Neural cell (in vitro differentiated cells): Measurements from ENCODE around the gene CEACAM19. TPM values are rescaled to one million over a fixed set of nuclear protein-coding genes. Genes with fewer than 3 reads are reported as not detected.

Experiments used
- H2AFZ ChIP-seq: fragments of 200-600, 300-800 bp; sonication (generic), shearing (Covaris generic); 2 replicates; pipeline ENCODE4 v1.6.0; 2014; ENCODE audit warnings: low read depth, mild to moderate bottlenecking, antibody characterized with exemption, low read length, moderate library complexity
- H3F3A ChIP-seq: fragments of 200-600 bp; shearing (Covaris generic); 2 replicates; pipeline ENCODE4 v1.6.1; 2016; ENCODE audit warnings: mild to moderate bottlenecking, moderate library complexity, mixed read lengths, antibody characterized with exemption, low read length; ENCODE audit not compliant: insufficient read depth, poor library complexity, severe bottlenecking
- H3K27ac ChIP-seq: fragments of 200-600, 300-800 bp; sonication (generic), shearing (Covaris generic); 2 replicates; pipeline ENCODE4 v1.5.1; 2014; ENCODE audit warnings: mild to moderate bottlenecking, low read length, moderate library complexity
- H3K27me3 ChIP-seq: fragments of 300-800, 200-600 bp; sonication (generic), shearing (Covaris generic); 2 replicates; pipeline ENCODE4 v1.6.0; 2014; ENCODE audit warnings: mild to moderate bottlenecking, low read depth, low read length, moderate library complexity; ENCODE audit not compliant: insufficient read depth
- H3K36me3 ChIP-seq: fragments of 300-800, 200-600 bp; sonication (generic), shearing (Covaris generic); 2 replicates; pipeline ENCODE4 v1.5.1; 2014; ENCODE audit warnings: mild to moderate bottlenecking, antibody characterized with exemption, low read length, moderate library complexity; ENCODE audit not compliant: insufficient read depth
- H3K4me2 ChIP-seq: fragments of 300-800, 200-600 bp; sonication (generic), shearing (Covaris generic); 2 replicates; pipeline ENCODE4 v1.6.0; 2014; ENCODE audit warnings: mild to moderate bottlenecking, low read length
- H3K4me3 ChIP-seq: fragments of 300-800, 200-600 bp; sonication (generic), shearing (Covaris generic); 2 replicates; pipeline ENCODE4 v1.5.1; 2014; ENCODE audit warnings: mild to moderate bottlenecking, low read length, moderate library complexity
- H3K79me2 ChIP-seq: fragments of 200-600 bp; shearing (Covaris generic); replicated peaks from 2 replicates; pipeline ENCODE4 v1.6.0; 2014; ENCODE audit warnings: mild to moderate bottlenecking, low read length, moderate library complexity; ENCODE audit not compliant: insufficient read depth
- H3K9ac ChIP-seq: fragments of 300-800, 200-600 bp; sonication (generic), shearing (Covaris generic); 2 replicates; pipeline ENCODE4 v1.6.1; 2016; ENCODE audit warnings: mild to moderate bottlenecking, low read length, mixed read lengths
- H3K9me2 ChIP-seq: fragments of 200-600 bp; shearing (Covaris generic); 2 replicates; pipeline ENCODE4 v1.6.1; 2016; ENCODE audit warnings: mild to moderate bottlenecking, low read length, mixed read lengths; ENCODE audit not compliant: insufficient read depth
- H3K9me3 ChIP-seq: fragments of 200-600, 300-800 bp; sonication (generic), shearing (Covaris generic); 2 replicates; pipeline ENCODE4 v1.6.1; 2016; ENCODE audit warnings: mild to moderate bottlenecking, mixed run types, low read length, moderate library complexity, mixed read lengths
- H4K20me1 ChIP-seq: fragments of 200-600 bp; shearing (Covaris generic); 2 replicates; pipeline ENCODE4 v1.6.1; 2016; ENCODE audit warnings: mild to moderate bottlenecking, mixed run types; ENCODE audit not compliant: insufficient read depth
- CTCF ChIP-seq: fragments of 450-650 bp; IDR thresholded peaks from 2 replicates; pipeline ENCODE4 v1.5.1; 2014; ENCODE audit warnings: antibody characterized with exemption, mild to moderate bottlenecking, moderate library complexity; ENCODE audit not compliant: poor library complexity, severe bottlenecking
- EP300 ChIP-seq: fragments of 450-650 bp; conservative IDR thresholded peaks from 2 replicates; pipeline ENCODE4 v1.6.1; 2014; ENCODE audit warnings: antibody characterized with exemption, mild to moderate bottlenecking, moderate library complexity; ENCODE audit not compliant: poor library complexity, severe bottlenecking
- EZH2 ChIP-seq: fragments of 200-600, 300-800 bp; shearing (Covaris generic), sonication (generic); IDR thresholded peaks from 2 replicates; pipeline ENCODE4 v1.6.1; 2014; ENCODE audit warnings: antibody characterized with exemption, low read length, borderline replicate concordance, mild to moderate bottlenecking; ENCODE audit not compliant: insufficient read depth, poor library complexity, severe bottlenecking
- MXI1 ChIP-seq: fragments of 450-650 bp; conservative IDR thresholded peaks from 2 replicates; pipeline ENCODE4 v1.6.1; 2014; ENCODE audit warnings: antibody characterized with exemption, mild to moderate bottlenecking; ENCODE audit not compliant: poor library complexity, severe bottlenecking
- POLR2AphosphoS5 ChIP-seq: IDR thresholded peaks from 2 replicates; pipeline ENCODE4 v1.6.1; 2012
- RAD21 ChIP-seq: fragments of 450-650 bp; conservative IDR thresholded peaks from 2 replicates; pipeline ENCODE4 v1.6.1; 2014; ENCODE audit warnings: antibody characterized with exemption, mild to moderate bottlenecking, moderate library complexity
- REST ChIP-seq: IDR thresholded peaks from 2 replicates; pipeline ENCODE4 v1.6.1; 2012; ENCODE audit warnings: borderline replicate concordance
- SMC3 ChIP-seq: fragments of 450-650 bp; conservative IDR thresholded peaks from 2 replicates; pipeline ENCODE4 v1.6.1; 2014; ENCODE audit warnings: antibody characterized with exemption, mild to moderate bottlenecking, moderate library complexity; ENCODE audit not compliant: poor library complexity
- TAF1 ChIP-seq: IDR thresholded peaks from 2 replicates; pipeline ENCODE4 v1.6.1; 2012; ENCODE audit warnings: low read depth
- polyA plus RNA-seq: library from polyadenylated mRNA; depleted of rRNA; stranded (reverse); fragments of >200 nt; gene quantifications from 2 replicates; pipeline ENCODE4 v1.2.3, GENCODE V29; 2014

CEACAM19 gene
- polyA plus RNA-seq, 1 donor from 2014 or later, result 1.9 TPM

GRCh38 chr19:44642377-44642776, 28.9 kb upstream of the CEACAM19 start:
- H3K79me2 ChIP-seq, result no peaks in the 10 kb centered on the region
- no peaks in the 10 kb centered on the region for H3F3A ChIP-seq
- H3K9me3 ChIP-seq, result no peaks in the 10 kb centered on the region
- no peak overlapping the region for H3K4me2 ChIP-seq
- H3K4me3 ChIP-seq, result no peak overlapping the region
- H3K27me3 ChIP-seq, result peaks cover 4% of the 10 kb centered on the region
- H3K36me3 ChIP-seq, result no peaks in the 10 kb centered on the region
- no peak overlapping the region for H3K27ac ChIP-seq
- H3K9ac ChIP-seq, result no peak overlapping the region
- no peak overlapping the region for H2AFZ ChIP-seq
- no peaks in the 10 kb centered on the region for H3K9me2 ChIP-seq
- no peak for TF ChIP-seq SMC3
- no peak for TF ChIP-seq TAF1
- TF ChIP-seq RAD21, result no peak
- TF ChIP-seq EP300, result no peak
- TF ChIP-seq REST, result no peak
- no peak for TF ChIP-seq MXI1
- TF ChIP-seq EZH2, result no peak
- TF ChIP-seq CTCF, result no peak
- no peak for TF ChIP-seq POLR2AphosphoS5
- no peaks in the 10 kb centered on the region for H4K20me1 ChIP-seq

- Histone ChIP-seq H3K9ac (peak within 1 kb of the TSS; percentile 79), H3K27ac (peak within 1 kb of the TSS; percentile 52), H3K4me2 (peak within 1 kb of the TSS; percentile 70), H4K20me1 (no peaks in the 10 kb centered on the region), H3K4me3 (peak within 1 kb of the TSS; percentile 98), H3K9me2 (no peaks in the 10 kb centered on the region), H3F3A (no peaks in the 10 kb centered on the region), H3K9me3 (no peaks in the 10 kb centered on the region), H2AFZ (peak within 1 kb of the TSS; percentile 69), H3K36me3 (no peaks in the 10 kb centered on the region), H3K27me3 (peaks cover 4% of the 10 kb centered on the region), H3K79me2 (no peaks in the 10 kb centered on the region)
- peak; percentile 56 for TF ChIP-seq POLR2AphosphoS5
- TF ChIP-seq CTCF, result no peak
- no peak for TF ChIP-seq EZH2
- TF ChIP-seq REST, result peak; percentile 49
- peak; percentile 34 for TF ChIP-seq TAF1
- peak; percentile 79 for TF ChIP-seq MXI1
Observed at GRCh38 chr19:44643605-44644401, 27.5 kb upstream of the CEACAM19 start, which contains the start of gene PVR. Gene PVR (plus strand): TSS chr19:44643910. CDS start chr19:44644097, 187 bp downstream.
